ENCODE results near the gene PBX1. TPM values are rescaled to one million over a fixed set of nuclear protein-coding genes. Genes with fewer than 3 reads are reported as not detected.

The PBX1 gene
- total RNA-seq, 1 donor from 2014 or later, result 29.7 TPM

- Mint-ChIP-seq H3K4me1 (ENCODE audit: unreplicated experiment) (no peaks in the 10 kb centered on the region), H3K36me3 (ENCODE audit: unreplicated experiment) (no peaks in the 10 kb centered on the region), H3K27me3 (ENCODE audit: unreplicated experiment) (peaks cover 6% of the 10 kb centered on the region), H3K9me3 (ENCODE audit: unreplicated experiment) (no peaks in the 10 kb centered on the region), H3K4me3 (ENCODE audit: unreplicated experiment) (no peak overlapping the region), H3K27ac (ENCODE audit: unreplicated experiment) (no peak overlapping the region)
- DNase-seq (ENCODE audit: extremely low spot score, unreplicated experiment), result peak; percentile 34
- no peak for TF ChIP-seq CTCF (IDR thresholded peaks at IDR 0.05)
Observed at GRCh38 chr1:164855716-164856329, 296.8 kb downstream of the PBX1 start.

GRCh38 chr1:164856381-164856780 lies 297.4 kb downstream of the PBX1 start:
- H3K27me3 Mint-ChIP-seq (ENCODE audit: unreplicated experiment), result peaks cover 6% of the 10 kb centered on the region
- DNase-seq (ENCODE audit: extremely low spot score, unreplicated experiment), result peak; percentile 0
- H3K4me3 Mint-ChIP-seq (ENCODE audit: unreplicated experiment), result no peak overlapping the region
- no peaks in the 10 kb centered on the region for H3K36me3 Mint-ChIP-seq (ENCODE audit: unreplicated experiment)
- TF ChIP-seq CTCF (IDR thresholded peaks at IDR 0.05), result no peak
- H3K4me1 Mint-ChIP-seq (ENCODE audit: unreplicated experiment), result no peaks in the 10 kb centered on the region
- H3K27ac Mint-ChIP-seq (ENCODE audit: unreplicated experiment), result no peak overlapping the region
- no peaks in the 10 kb centered on the region for H3K9me3 Mint-ChIP-seq (ENCODE audit: unreplicated experiment)

GRCh38 chr1:164857439-164857838 lies 298.5 kb downstream of the PBX1 start:
- Mint-ChIP-seq H3K27ac (ENCODE audit: unreplicated experiment) (no peak overlapping the region), H3K27me3 (ENCODE audit: unreplicated experiment) (peaks cover 6% of the 10 kb centered on the region), H3K36me3 (ENCODE audit: unreplicated experiment) (no peaks in the 10 kb centered on the region), H3K9me3 (ENCODE audit: unreplicated experiment) (no peaks in the 10 kb centered on the region), H3K4me3 (ENCODE audit: unreplicated experiment) (no peak overlapping the region), H3K4me1 (ENCODE audit: unreplicated experiment) (no peaks in the 10 kb centered on the region)
- no peak for TF ChIP-seq CTCF (IDR thresholded peaks at IDR 0.05)
- peak; percentile 10 for DNase-seq (ENCODE audit: extremely low spot score, unreplicated experiment)

- H3K4me1 Mint-ChIP-seq (ENCODE audit: unreplicated experiment), result no peaks in the 10 kb centered on the region
- TF ChIP-seq CTCF (IDR thresholded peaks at IDR 0.05), result no peak
- peaks cover 6% of the 10 kb centered on the region for H3K27me3 Mint-ChIP-seq (ENCODE audit: unreplicated experiment)
- no peak overlapping the region for H3K4me3 Mint-ChIP-seq (ENCODE audit: unreplicated experiment)
- no peaks in the 10 kb centered on the region for H3K36me3 Mint-ChIP-seq (ENCODE audit: unreplicated experiment)
- H3K9me3 Mint-ChIP-seq (ENCODE audit: unreplicated experiment), result no peaks in the 10 kb centered on the region
- no peak for DNase-seq (ENCODE audit: extremely low spot score, unreplicated experiment)
- H3K27ac Mint-ChIP-seq (ENCODE audit: unreplicated experiment), result no peak overlapping the region
Observed at GRCh38 chr1:164858096-164858632, 299.2 kb downstream of the PBX1 start.

GRCh38 chr1:164861632-164862031 lies 302.6 kb downstream of the PBX1 start:
- Mint-ChIP-seq H3K27me3 (ENCODE audit: unreplicated experiment) (peaks cover 8% of the 10 kb centered on the region), H3K27ac (ENCODE audit: unreplicated experiment) (no peak overlapping the region), H3K9me3 (ENCODE audit: unreplicated experiment) (no peaks in the 10 kb centered on the region), H3K36me3 (ENCODE audit: unreplicated experiment) (no peaks in the 10 kb centered on the region), H3K4me1 (ENCODE audit: unreplicated experiment) (no peaks in the 10 kb centered on the region), H3K4me3 (ENCODE audit: unreplicated experiment) (no peak overlapping the region)
- no peak for TF ChIP-seq CTCF (IDR thresholded peaks at IDR 0.05)
- no peak for DNase-seq (ENCODE audit: extremely low spot score, unreplicated experiment)

All from osteocyte (in vitro differentiated cells).